VCaP (cell line): ENCODE data around the gene VIPR1.

ENCODE experiments used
- H3K27ac ChIP-seq: fragments of 450-650 bp; 2 replicates; pipeline ENCODE4 v1.5.1; 2017
- CTCF ChIP-seq: fragments of 450-650 bp; conservative IDR thresholded peaks from 2 replicates; pipeline ENCODE4 v1.5.1; 2017; ENCODE audit warnings: mild to moderate bottlenecking, moderate library complexity

VIPR1 gene

GRCh38 chr3:42505849-42506410 lies 3.5 kb downstream of the VIPR1 start:
- peak overlapping the region; percentile 88 for H3K27ac ChIP-seq
- TF ChIP-seq CTCF: no peak

DNA sequence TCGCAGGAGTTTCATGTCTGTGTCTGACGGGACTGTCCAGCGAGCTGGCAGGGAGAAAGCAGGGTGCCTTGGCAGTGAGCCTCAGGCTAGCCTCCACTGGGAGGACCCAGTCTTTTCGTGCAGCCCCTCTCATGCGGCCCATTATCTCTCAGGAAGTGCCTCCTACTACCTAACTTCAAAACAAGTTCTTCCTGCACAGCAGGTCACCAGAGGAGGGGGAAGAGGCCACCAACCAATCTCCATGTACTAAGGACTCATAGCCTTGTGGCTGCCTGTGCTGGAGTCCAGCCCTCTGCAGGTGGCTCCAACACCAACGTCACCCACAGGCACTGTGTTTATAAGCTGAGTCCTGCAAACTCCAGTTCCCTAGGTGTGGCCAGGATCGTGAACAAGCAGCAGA lies 4.8 kb downstream of the VIPR1 start:
- TF ChIP-seq CTCF: 0 out of 2 replicates have a peak, but pooled peaks have one; percentile 26
- peak overlapping the region; percentile 88 for H3K27ac ChIP-seq

DNA sequence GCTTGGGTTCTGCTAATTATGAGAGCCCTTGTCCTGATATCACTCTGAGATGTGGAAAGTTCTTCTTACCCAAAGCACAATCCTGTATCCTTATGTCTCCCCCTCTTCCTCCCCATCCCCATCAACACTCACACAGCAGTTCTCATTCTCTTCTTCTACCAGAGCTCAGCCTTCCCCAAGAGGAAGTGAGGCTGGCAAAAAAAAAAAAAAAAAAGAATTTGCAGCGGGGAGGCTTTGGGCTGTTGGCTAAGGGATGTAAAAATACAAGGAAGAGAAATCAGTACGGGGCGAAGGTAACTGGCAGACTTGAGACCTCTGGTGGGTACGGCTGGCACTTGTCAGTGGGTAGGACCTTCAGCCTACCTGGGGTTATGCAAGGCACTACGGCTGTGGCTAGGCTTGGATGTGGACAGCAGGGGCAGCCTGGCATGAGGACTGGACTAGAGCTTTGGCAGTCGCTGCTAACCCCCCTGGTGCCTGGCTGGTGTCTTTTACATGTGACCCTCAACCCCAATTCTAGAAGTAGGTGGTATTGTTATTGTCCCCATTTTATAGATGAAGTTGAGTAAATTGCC lies 5.4 kb downstream of the VIPR1 start:
- H3K27ac ChIP-seq: peak overlapping the region; percentile 88
- no peak for TF ChIP-seq CTCF

GRCh38 chr3:42508562-42508961 lies 6.1 kb downstream of the VIPR1 start:
- no peak for TF ChIP-seq CTCF
- H3K27ac ChIP-seq: peak overlapping the region; percentile 88; the same call in 1 of the 2 replicates

DNA sequence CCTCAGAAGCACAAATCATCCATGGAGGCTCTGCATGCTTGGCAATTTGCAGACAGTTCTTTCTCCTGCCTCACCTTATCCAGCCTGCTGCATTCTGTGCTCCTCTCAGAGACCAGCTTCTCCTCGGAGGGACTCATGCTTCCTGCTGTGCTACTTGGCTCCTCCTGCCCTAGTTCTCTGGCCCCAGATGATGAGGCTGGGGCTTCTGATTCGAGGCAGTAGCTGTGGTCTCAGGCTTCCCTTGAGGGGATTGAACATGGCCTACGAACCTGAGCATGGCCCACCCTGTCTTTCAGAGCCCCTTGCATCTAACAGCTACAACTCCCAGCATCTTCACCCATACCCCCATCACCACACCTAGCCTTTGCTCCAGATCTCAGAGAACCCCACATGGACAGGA lies 6.7 kb downstream of the VIPR1 start:
- H3K27ac ChIP-seq: no peak overlapping the region
- no peak for TF ChIP-seq CTCF

DNA sequence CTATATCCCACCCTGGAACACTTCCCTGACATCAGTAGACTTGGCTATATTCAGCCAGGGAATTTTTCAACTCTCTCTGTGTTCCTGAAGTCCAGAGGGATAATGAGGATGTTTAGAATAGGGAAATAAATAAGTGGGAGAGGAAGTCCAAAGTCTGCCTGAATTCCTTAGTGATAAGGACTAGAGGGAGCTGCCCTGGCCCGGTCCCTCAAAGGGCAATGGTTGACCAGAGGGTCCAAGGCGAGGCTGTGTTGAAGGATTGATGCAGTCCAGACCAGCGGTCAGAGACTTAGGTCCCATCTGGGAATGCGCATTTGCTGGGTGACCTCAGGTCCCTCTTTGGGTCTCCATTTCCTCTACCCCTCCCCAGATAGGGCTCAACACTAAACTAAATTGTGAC lies 7.9 kb downstream of the VIPR1 start:
- H3K27ac ChIP-seq: no peak overlapping the region
- no peak for TF ChIP-seq CTCF

GRCh38 chr3:42511201-42511600 lies 8.8 kb downstream of the VIPR1 start:
- no peak for TF ChIP-seq CTCF
- H3K27ac ChIP-seq: no peak overlapping the region
